Hepatocyte (in vitro differentiated cells): Measurements from ENCODE around the gene TBCK.

Experiments
- CTCF ChIP-seq: fragments of 200-600 bp; sonication (generic); IDR thresholded peaks from 2 replicates; pipeline ENCODE4 v1.5.1; 2016; ENCODE audit warnings: antibody characterized with exemption, mild to moderate bottlenecking; ENCODE audit not compliant: poor library complexity
- EZH2 ChIP-seq: fragments of 200-600 bp; sonication (generic); IDR thresholded peaks from 2 replicates; pipeline ENCODE4 v1.6.1; 2016; ENCODE audit warnings: antibody characterized with exemption, mild to moderate bottlenecking, borderline replicate concordance

GRCh38 chr4:106305435-106306055 is 10.5 kb downstream of the TBCK start:
- TF ChIP-seq EZH2 (no peak), CTCF (no peak)
